HG02610 (cell line): ENCODE measurements around the gene RAP1GDS1.

Experiments
- ATAC-seq: cut with Tn5 transposase; IDR thresholded peaks from one replicate; pipeline ENCODE4 v1.9.1; 2021; ENCODE audit warnings: mild to moderate bottlenecking, moderate library complexity; ENCODE audit not compliant: unreplicated experiment

Gene RAP1GDS1, protein sequence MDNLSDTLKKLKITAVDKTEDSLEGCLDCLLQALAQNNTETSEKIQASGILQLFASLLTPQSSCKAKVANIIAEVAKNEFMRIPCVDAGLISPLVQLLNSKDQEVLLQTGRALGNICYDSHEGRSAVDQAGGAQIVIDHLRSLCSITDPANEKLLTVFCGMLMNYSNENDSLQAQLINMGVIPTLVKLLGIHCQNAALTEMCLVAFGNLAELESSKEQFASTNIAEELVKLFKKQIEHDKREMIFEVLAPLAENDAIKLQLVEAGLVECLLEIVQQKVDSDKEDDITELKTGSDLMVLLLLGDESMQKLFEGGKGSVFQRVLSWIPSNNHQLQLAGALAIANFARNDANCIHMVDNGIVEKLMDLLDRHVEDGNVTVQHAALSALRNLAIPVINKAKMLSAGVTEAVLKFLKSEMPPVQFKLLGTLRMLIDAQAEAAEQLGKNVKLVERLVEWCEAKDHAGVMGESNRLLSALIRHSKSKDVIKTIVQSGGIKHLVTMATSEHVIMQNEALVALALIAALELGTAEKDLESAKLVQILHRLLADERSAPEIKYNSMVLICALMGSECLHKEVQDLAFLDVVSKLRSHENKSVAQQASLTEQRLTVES

GRCh38 chr4:98260579-98261404, at the start of gene RAP1GDS1:
Gene RAP1GDS1 (plus strand): TSS chr4:98261384. CDS start chr4:98261566, 182 bp downstream.
- ATAC-seq = peak; percentile 90

- ATAC-seq = no peak
Observed at GRCh38 chr4:98222306-98222705, 38.9 kb upstream of the RAP1GDS1 start.

DNA sequence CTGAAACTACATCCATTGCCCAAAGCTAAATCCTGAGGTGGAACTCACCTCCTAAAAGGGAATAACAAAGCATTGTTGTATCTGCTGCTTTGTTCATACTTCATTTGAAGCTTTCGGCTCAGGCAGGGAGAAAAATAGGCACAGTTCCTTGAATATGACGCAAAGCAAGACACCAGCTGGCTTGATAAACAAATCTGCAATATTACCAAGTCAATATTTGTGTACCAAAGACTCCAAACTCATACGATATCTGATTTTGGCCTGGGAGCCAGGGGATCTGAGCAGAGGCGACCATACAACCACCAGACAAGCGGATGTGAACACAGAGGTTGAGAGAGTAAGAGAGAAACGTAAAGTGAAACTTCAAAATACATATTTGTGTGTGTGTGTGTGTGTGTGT, 34.8 kb upstream of the RAP1GDS1 start:
- no peak for ATAC-seq

- ATAC-seq = no peak
Observed at GRCh38 chr4:98230961-98231360, 30.2 kb upstream of the RAP1GDS1 start.

DNA sequence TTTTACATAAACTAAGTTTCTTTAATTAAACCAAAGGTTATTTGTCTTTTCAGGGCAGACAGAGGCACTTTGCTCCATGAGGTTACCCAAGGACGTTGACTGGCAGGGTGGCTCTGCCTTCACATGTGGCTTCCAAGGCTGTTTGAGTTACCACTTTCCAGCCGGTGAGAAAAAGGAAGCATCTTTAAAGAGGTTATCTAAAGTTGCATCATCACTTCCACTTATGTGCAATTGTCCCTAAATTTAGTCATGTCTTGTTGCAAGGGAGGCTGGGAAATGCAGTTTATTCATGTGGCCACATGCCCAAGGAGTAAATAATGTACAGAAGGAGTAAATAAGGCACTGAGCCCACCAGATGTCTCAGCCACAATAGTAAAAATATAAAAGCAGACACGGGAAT, 29.0 kb upstream of the RAP1GDS1 start:
- no peak for ATAC-seq

- no peak for ATAC-seq
Observed at GRCh38 chr4:98237204-98237603, 24.0 kb upstream of the RAP1GDS1 start.

DNA sequence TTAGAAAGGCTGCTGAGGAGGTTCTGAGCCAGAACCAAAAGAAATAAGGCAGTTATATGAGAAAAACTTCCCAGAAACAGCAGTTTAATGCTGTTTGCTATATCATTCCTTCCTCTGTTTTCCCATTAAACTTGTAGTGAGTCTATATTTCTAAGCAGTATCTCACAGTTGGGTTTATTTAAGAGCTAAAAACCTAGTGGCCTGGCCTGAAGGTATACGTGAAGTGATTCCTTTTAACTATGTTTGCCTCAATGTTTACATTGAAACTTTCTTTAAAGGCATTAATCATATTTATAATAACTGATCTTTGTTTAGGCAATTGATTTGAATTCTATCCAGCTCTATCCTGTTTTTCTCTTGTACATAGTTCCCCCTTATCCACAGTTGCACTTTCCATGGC, 19.1 kb upstream of the RAP1GDS1 start:
- ATAC-seq = no peak

DNA sequence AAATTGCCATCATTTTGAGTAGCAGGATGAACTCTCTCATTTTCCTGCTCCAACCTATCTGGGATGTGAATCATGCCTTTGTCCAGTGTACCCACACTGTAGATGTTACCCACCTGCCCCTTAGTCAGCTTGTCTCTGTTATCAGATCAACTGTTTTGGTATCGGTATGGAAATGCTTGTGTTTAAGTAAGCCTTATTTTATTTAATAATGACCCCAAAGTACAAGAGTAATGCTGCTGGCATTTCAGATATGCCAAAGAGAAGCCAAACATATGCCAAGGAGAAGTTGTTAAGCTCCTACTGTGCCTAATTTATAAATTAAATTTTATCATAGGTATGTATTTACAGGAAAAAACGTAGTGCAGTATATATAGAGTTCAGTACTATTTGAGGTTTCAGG, 18.6 kb upstream of the RAP1GDS1 start:
- no peak for ATAC-seq

- no peak for ATAC-seq
Observed at GRCh38 chr4:98245226-98245625, 16.0 kb upstream of the RAP1GDS1 start.

DNA sequence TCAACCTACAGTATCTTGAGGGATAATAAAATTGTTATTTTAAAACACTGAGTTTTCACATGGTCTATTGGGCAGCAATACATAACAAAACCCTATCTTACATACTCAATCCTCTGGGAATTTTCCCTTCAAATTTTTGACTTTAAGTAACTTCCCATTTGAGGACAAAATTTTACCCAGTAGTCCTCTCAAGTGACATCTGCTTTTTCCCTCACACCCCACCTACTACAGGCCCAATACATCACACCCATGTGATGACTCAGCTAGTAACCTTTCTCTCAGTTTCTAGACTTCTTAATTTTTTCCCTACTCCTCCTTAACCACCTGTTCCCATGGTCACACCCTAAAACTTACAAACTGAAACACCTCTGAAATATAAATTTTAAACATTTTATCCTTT, 12.2 kb upstream of the RAP1GDS1 start:
- ATAC-seq = peak; percentile 68

DNA sequence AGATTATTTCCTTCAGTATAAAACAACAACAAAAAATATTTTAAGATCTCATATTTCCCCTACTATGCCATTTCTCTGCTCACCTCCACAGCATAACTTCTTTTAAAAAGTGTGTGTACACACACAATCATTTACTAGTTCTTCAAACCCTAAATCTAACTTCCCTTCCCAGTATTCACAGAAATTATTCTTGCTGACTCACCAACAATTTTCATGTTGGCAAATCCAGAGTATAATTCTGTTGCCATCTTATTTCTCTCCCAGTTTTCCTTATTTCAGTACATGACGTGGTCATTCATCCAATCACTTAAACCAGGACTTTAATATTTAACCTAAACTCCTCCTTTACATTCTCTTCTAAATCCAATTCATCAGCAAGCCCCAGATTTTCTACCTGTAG, 11.4 kb upstream of the RAP1GDS1 start:
- ATAC-seq = no peak

GRCh38 chr4:98253499-98253898, 7.7 kb upstream of the RAP1GDS1 start:
- no peak for ATAC-seq

GRCh38 chr4:98260047-98260578, 1.1 kb upstream of the RAP1GDS1 start:
- ATAC-seq = peak; percentile 20

DNA sequence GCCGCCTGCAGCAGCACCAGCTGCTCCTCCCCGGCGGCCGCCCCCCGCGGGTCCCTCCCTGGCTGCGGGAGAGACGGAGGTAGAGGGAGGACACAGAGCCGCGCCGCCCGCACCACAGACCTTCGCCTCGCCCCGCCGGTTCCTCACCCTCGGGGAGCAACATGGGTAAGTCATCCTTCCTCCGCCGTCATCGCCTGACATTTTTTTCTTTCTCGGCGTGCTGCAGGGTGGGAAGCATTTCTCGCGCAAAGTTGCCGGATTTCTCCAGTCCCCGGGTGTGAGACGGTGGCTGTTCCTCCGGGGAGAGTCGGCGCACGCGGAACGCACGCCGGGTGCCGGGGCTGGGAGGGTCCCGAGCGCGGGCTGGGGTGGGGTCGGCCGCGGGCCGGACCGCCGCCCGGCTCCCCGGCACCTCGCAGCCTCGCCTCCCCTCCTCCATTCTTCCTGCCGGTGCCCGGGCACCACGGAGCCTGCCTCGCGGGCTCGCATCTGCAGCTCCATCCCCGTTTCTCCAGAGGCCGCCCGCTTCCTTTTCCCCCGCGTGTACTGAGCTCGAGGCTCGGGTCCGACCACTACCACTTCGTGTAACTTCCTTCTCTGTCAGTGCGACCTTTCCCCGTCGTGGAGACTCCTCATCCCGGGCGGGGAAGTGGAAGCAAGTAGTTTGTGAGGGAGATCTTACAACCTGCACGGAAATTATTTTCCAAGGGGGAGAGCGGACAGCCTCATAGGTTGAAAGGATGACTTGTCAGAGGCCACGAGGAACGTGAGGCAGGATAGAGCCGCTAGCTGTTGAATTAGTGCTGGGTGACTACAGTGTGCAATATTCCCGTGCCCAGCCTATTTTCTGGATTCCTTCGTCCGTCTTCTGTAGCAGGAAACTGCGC, 464 bp downstream of the RAP1GDS1 start:
- peak; percentile 9 for ATAC-seq

DNA sequence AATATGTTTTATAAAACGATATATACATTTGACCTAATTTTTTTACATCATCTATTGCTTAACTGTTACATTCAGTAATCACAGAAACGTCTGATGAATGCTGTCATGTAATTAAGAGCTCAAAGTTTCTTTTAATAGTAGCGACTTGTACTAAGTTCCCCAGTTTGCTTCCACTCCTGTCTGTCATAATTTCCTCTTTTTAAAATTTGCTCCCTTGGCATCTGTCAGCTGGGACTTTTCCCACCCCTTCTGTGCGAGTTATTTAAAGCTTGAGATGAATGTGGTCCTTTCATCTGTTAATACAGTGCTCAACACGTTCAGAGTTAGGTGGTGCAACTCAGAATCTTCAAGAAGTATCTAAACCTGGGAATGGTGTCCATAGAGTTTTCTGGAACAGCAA, 1.2 kb downstream of the RAP1GDS1 start:
- no peak for ATAC-seq

- no peak for ATAC-seq
Observed at GRCh38 chr4:98267498-98267897, 6.3 kb downstream of the RAP1GDS1 start.

DNA sequence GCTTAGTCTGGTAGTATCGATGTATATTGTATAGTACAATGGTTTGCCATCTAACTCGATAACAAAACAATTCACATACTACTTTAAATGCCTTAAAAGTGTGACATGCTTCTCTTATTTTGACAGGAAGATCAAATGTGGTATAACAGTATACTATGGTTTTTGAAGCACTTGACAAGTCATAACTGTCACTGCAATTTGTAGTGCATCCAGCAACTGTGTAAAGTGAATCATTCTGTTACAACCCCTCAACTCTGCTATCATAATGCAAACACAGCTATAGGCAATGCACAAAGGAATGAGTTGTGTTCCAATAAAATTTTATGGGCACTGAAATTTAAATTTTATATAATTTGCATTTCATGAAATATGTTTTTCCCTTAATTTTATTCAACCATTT, 14.0 kb downstream of the RAP1GDS1 start:
- ATAC-seq = no peak

DNA sequence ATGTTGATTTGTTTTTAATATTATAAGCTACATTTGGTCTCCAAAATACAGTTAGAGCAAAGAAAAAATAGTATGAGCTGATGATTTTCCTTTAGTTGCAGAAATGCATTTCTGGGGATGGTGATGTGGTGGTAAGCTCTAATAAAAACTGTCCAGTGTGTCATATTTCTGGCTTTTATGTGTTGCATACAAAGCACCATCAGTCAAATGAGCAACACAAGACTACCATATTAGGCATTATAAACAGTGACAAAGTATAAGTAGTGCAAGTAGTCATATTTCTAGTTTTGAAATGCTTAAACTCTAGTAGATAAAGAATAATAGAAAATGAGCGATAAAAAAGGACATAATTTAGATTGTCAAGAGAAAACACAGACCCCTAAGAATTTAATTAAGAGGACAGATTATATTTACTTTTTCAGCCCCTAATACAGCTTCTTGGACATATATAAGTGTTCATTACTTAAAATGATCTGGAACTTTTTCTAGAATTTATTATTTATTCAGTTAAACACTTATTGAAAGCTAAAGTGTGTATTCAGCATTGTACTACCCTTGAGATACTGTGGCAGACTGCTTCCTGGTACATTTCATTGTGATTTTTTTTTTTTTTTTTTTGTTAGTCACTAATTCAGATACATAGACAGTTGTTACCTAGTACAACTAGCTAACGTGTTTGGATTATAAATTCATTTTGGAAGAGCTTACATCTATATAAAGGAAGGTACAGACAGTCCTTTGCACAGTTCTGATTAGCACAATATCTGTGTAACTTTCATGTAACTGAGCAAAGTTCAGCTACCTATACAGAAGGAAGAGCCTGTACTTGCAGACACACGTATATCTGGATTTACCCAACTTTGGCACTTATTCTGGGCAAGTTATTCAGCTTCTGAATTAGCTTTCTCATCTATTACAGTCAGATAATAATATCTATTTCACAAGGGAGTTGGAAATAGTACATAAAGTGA, 22.3 kb downstream of the RAP1GDS1 start:
- ATAC-seq = no peak

DNA sequence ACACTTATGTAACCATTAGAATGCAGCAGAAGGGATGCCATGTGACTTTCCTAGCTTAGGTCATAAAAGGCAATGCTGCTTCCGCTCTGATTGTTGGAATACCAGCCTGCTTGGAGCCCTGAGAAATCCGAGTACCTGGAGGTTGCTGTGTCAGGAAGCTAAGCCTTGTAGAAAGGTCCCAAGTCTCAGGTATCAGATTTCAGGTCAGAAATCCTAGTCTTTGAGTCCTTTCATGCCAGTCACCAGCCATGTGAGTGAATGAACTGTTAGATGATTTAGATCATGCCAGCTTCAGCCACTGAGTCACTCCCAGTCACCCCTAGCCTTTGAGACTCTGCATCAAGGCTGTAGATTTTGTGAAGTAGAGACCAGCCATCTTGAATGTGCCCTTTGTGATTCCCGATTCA, 23.5 kb downstream of the RAP1GDS1 start:
- ATAC-seq = no peak
